Neutrophil (primary cell): ENCODE data around the gene C2CD3.
"Not testable (repeated sequence)": the region's sequence is repeated elsewhere in the genome, so short reads cannot be mapped to it uniquely, and the experiment has no call there.

Experiments
- H3K27ac ChIP-seq: fragments of 200-600 bp; sonication (generic); 2 replicates; pipeline ENCODE4 v1.5.1; 2016; ENCODE audit warnings: mild to moderate bottlenecking, moderate library complexity
- H3K27me3 ChIP-seq: fragments of 200-600 bp; sonication (generic); 2 replicates; pipeline ENCODE4 v1.6.0; 2016; ENCODE audit warnings: mild to moderate bottlenecking
- H3K36me3 ChIP-seq: fragments of 200-600 bp; sonication (generic); 2 replicates; pipeline ENCODE4 v1.5.1; 2017
- H3K4me1 ChIP-seq, 2 experiments: fragments of 200-600 bp in 1 of 2; sonication (generic) in 1 of 2; 1 replicate in 1 of 2; 2 replicates in 1 of 2; pipeline versions ENCODE4 v1.5.1 to v1.6.1; 2013 to 2016; ENCODE audit warnings: low read depth in 1 of 2, low read length in 1 of 2, mild to moderate bottlenecking in 1 of 2, moderate library complexity in 1 of 2; ENCODE audit not compliant: control insufficient read depth in 1 of 2, insufficient read depth in 1 of 2
- H3K4me3 ChIP-seq, 2 experiments: fragments of 200-600 bp in 1 of 2; sonication (generic) in 1 of 2; 1 replicate in 1 of 2; 2 replicates in 1 of 2; pipeline ENCODE4 v1.5.1; 2013 to 2016; ENCODE audit warnings: low read depth in 1 of 2, low read length in 1 of 2, mild to moderate bottlenecking in 1 of 2, moderate library complexity in 1 of 2
- H3K9me3 ChIP-seq: fragments of 200-600 bp; sonication (generic); 2 replicates; pipeline ENCODE4 v1.5.1; 2016
- TF ChIP-seq, protein P1 (sequence below): fragments of 200-600 bp; sonication (generic); IDR thresholded peaks from 2 replicates; pipeline ENCODE4 v1.5.1; 2016; ENCODE audit warnings: antibody characterized with exemption

The C2CD3 gene

DNA sequence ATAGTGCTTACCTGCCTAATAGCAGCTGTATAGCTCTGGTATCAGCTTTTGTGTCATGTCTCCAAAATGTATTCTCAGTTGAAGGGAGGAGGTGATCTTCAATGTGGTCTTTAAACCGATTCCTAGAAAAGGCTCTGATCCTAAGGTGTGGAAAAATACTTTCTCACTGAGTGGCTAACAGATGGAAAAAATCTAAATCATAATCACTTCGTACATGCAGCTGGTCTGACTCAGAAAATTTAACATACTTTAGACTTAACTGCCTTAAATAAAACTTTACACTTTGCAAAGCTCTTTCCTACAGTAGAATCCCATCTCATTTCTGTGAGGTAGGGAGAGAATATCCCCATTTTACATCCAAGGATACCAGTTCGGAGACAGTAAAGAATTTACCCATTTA is 38.0 kb downstream of the C2CD3 start:
- Histone ChIP-seq H3K4me3 (no peak overlapping the region), H3K36me3 (peaks cover 54% of the 10 kb centered on the region), H3K27me3 (no peaks in the 10 kb centered on the region), H3K9me3 (no peaks in the 10 kb centered on the region), H3K4me1 (no peaks in the 10 kb centered on the region), H3K27ac (no peak overlapping the region)
- TF ChIP-seq, protein P1, sequence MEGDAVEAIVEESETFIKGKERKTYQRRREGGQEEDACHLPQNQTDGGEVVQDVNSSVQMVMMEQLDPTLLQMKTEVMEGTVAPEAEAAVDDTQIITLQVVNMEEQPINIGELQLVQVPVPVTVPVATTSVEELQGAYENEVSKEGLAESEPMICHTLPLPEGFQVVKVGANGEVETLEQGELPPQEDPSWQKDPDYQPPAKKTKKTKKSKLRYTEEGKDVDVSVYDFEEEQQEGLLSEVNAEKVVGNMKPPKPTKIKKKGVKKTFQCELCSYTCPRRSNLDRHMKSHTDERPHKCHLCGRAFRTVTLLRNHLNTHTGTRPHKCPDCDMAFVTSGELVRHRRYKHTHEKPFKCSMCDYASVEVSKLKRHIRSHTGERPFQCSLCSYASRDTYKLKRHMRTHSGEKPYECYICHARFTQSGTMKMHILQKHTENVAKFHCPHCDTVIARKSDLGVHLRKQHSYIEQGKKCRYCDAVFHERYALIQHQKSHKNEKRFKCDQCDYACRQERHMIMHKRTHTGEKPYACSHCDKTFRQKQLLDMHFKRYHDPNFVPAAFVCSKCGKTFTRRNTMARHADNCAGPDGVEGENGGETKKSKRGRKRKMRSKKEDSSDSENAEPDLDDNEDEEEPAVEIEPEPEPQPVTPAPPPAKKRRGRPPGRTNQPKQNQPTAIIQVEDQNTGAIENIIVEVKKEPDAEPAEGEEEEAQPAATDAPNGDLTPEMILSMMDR = no peak

DNA sequence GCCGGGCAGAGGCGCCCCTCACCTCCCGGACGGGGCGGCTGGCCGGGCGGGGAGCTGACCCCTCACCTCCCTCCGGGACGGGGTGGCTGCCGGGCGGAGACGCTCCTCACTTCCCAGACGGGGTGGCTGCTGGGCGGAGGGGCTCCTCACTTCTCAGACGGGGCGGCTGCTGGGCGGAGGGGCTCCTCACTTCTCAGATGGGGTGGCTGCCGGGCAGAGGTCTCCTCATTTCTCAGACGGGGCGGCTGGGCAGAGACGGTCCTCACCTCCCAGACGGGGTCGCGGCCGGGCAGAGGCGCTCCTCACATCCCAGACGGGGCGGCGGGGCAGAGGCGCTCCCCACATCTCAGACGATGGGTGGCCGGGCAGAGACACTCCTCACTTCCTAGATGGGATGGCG is 41.7 kb downstream of the C2CD3 start:
- not testable (repeated sequence) for H3K4me1 ChIP-seq, H3K27ac ChIP-seq, H3K27me3 ChIP-seq, H3K4me3 ChIP-seq, H3K9me3 ChIP-seq
- H3K36me3 ChIP-seq = peaks cover 30% of the 10 kb centered on the region

DNA sequence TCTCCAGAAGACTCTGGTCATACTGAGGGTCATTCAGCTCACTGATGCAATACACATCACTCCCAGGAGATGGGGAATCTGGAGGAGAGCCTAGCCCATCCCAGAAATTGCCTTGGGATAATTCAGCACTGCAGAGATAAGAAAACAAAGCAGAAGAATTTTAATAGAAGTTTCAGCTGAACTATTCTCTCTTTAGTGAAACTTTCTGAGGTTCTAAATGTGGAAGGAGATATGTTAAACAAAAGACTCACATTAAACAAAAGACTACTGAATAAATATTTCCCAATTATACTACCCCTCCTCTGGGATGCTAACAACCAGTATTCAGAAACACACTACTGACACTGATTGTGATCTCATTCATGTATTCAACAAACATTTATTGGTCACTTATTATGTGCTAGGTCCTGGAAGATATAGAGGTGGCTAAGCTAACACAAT is 47.8 kb downstream of the C2CD3 start:
- Histone ChIP-seq H3K27me3 (no peaks in the 10 kb centered on the region), H3K4me3 (no peak overlapping the region), H3K9me3 (no peaks in the 10 kb centered on the region), H3K36me3 (peaks cover 21% of the 10 kb centered on the region), H3K4me1 (no peaks in the 10 kb centered on the region), H3K27ac (no peak overlapping the region)
- TF ChIP-seq, protein P1 = no peak

DNA sequence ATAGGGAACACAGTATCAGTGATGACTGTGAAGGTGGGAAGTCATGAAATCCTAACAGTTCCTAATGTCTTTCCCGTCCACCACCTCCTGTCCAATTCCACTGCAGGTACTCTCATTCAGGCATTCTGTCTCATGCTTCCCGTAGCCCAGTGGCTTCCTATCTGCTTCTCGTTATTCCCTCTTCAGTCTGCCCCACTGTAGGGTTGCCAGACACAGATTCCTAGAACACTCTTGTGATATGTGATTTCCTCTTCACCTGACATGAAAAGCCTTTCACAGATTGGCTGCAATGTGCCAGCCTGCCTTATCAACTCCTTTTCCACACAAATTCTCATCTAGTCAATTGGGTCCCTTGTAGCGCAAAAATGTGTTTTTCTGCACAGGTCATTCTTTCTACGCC is 49.0 kb downstream of the C2CD3 start:
- Histone ChIP-seq H3K27me3 (no peaks in the 10 kb centered on the region), H3K4me1 (no peaks in the 10 kb centered on the region), H3K9me3 (no peaks in the 10 kb centered on the region), H3K36me3 (peaks cover 27% of the 10 kb centered on the region), H3K27ac (no peak overlapping the region), H3K4me3 (no peak overlapping the region)
- TF ChIP-seq, protein P1 = no peak

DNA sequence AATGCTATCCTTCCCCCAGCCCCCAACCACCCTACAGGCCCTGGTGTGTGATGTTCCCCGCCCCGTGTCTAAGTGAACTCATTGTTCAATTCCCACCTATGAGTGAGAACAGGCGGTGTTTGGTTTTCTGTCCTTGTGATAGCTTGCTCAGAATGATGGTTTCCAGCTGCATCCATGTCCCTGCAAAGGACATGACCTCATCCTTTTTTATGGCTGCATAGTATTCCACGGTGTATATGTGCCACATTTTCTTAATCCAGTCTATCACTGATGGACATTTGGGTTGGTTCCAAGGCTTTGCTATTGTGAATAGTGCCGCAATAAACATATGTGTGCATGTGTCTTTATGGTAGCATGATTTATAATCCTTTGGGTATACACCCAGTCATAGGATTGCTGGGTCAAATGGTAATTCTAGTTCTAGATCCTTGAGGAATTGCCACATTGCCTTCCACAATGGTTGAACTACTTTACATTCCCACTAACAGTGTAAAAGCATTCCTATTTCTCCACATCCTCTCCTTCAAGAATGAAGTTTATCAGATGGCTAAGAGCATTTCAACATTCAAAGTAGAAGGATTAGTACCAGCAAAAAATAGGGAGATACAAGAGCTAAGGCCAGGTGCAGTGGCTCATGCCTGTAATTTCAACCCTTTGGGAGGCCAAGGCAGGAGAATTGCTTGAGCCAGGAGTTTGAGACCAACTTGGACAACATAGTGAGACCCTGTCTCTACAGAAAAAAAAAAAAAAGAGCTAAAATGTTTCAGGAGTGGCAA is 50.4 kb downstream of the C2CD3 start:
- H3K9me3 ChIP-seq, H3K4me3 ChIP-seq, H3K27me3 ChIP-seq, H3K27ac ChIP-seq, H3K4me1 ChIP-seq: not testable (repeated sequence)
- peaks cover 31% of the 10 kb centered on the region for H3K36me3 ChIP-seq

DNA sequence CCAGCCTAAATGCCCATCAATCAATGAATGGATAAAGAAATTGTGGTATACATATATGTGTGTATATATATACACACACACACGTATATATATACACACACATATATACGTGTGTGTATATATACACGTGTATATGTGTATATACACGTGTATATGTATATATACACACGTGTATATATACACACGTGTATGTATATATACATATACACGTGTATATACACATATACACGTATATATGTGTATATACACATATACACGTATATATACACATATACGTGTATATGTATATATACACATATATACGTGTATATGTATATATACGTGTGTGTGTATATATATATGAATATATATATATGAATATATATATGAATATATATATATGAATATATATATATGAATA is 54.1 kb downstream of the C2CD3 start:
- Histone ChIP-seq H3K4me3 (no peak overlapping the region), H3K36me3 (peaks cover 41% of the 10 kb centered on the region), H3K27me3 (no peaks in the 10 kb centered on the region), H3K27ac (no peak overlapping the region), H3K4me1 (no peaks in the 10 kb centered on the region), H3K9me3 (no peaks in the 10 kb centered on the region)
- TF ChIP-seq, protein P1 = no peak
